HG03025 (cell line): ENCODE data around the gene USP7.
"Not testable (repeated sequence)": the region's sequence is repeated elsewhere in the genome, so short reads cannot be mapped to it uniquely, and the experiment has no call there.

Experiments used
- ATAC-seq: cut with Tn5 transposase; IDR thresholded peaks from one replicate; pipeline ENCODE4 v1.9.1; 2021; ENCODE audit warnings: mild to moderate bottlenecking, moderate library complexity; ENCODE audit not compliant: unreplicated experiment, low FRiP score

USP7 gene

DNA sequence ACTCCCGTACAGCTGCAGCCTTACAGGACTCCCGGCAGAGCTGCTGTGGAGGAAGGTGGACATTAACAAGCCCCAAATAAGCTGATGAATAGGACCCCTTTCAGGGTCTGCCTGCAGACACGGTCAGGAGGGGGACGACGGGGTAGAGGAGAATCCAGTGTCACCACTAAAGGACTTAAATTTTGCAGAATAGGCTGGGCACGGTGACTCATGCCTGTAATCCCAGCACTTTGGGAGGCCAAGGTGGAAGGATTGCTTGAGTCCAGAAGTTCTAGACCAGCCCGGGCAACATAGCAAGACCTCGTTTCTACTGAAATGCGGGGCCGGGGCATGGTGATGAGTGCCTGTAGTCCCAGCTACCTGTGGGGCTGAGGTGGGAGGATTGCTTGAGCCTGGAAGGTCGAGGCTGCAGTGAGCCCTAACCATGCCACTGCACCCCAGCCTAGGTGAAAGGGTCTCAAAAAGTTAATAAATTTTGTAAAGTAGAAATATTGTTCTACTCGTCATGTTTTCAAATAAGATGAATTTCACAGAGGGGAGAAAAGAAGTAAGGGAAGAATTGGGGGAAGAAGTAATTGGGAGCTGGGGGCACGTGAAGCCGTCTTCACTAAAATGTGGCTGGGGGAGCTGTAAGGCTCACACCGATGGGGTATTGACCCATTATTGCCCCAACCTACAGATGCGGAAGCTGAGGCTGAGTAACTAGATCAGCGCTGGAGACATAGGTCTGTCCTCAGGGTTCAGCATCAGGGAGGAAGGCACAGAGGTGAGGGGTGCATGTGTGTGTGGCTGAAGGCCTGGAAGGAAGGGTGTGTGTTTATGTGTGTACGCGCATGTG is 76.9 kb downstream of the USP7 start:
- ATAC-seq: no peak

DNA sequence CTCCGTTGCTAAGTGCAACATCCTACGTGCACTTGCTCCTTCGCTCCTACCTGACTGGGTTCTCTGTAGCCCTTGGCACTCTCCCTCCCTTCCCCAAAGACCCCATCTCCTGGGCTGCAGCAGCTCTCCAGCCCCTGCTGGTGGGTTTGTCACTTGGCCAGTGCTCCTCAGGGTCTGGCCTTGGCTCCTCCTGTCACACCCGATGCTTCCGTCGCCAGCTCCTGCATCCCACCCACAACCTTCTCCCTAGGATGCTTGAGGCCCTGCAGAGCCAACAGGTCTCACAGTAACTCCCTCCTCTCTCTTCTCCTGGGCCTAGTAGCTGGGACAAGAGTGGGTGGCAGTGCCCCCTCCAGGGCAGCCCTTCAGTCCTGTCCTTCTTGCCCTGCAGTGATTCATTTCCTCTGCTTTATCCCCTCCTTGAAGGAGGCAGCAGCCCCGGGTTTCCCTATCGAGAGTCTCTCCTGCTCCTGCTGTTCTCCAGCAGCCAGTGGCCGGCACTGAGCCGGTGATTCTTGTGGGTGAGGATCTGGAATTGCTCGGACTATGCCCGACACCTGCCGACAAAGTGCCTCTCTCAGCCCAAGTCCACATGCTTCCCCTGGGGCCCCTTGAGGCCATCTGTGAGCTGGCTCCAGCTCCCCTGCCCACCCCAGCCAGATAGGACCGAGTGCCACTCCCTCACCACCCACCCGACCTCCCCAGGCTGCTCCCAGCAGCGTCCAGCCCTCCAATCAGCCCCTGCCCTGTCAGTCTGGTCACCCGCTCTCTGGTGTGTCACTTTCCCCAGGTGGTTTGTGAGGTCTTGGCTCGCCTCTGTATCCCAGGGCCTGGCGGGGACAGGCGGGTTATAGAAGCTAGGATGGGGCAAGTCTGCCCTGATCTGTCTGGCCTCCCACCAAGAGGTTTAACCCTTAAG is 77.8 kb downstream of the USP7 start:
- ATAC-seq: no peak

GRCh38 chr16:8882725-8883377 is 80.9 kb downstream of the USP7 start:
- no peak for ATAC-seq

GRCh38 chr16:8882041-8882617 is 81.6 kb downstream of the USP7 start, which contains the start of gene LITAFD:
TSS of gene LITAFD (plus strand) at chr16:8882351. CDS start at chr16:8884356, 2,005 bp downstream.
- no peak for ATAC-seq

GRCh38 chr16:8880839-8881510 is 82.7 kb downstream of the USP7 start:
- no peak for ATAC-seq

DNA sequence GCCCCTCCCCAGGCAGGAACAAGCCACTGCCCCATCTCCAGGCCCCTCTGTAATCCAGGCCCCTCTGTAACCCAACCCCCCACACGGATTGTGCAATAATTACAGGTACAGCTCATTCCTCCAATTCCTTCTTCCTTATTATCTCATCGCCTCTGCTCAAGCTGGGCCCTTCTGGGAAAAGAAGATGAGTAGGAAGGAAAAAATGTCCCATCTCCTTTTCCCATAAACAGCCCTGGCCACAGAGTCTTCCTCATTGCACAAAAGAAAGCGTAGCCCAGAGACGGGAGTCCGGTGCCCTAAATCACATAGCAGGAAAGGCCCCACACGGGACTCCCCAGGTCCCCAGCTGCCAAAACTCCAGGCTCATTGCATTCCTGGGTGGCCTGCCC is 85.2 kb downstream of the USP7 start:
- no peak for ATAC-seq

DNA sequence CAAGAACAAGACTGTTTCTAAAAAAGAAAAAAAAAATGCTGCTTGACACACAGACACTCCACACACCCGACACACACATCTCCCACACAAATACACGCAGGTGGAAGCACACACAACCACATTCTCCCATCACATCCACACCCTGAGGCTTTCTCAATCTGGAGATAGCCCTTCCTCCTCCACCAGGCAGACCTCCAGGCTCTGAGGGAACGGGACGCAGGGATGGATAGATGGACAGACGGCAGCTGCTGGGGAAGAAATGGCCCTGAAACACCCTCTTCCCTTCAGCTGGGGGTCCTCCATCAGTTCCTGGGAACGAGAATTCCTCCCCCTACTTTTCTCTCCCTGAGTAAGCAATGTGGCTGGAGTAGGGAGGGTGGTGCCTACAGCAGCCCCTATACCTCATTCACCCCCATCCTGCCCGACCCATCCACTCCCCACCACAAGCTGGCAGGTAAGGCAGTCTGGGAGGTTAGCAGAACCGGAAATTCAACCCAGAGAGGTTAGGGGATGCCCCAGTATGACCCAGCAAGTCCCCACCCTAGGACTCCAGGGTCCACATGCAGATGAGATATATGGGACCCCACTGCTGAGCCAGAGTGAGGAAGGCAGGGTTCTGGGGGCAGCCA is 85.7 kb downstream of the USP7 start:
- no peak for ATAC-seq

DNA sequence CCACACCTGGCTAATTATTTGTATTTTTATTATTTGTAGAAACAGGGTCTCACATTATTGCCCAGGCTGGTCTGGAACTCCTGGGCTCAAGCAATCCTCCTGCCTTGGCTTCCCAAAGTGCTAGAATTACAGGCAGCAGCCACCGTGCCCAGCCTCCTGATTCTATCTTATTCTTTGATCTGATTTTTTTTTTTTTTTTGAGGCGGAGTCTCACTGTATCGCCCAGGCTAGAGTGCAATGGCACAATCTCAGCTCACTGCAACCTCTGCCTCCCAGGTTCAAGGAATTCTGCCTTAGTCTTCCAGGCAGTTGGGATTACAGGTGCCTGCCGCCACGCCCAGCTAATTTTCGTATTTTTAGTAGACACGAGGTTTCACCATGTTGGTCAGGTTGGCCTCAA is 88.4 kb downstream of the USP7 start:
- not testable (repeated sequence) for ATAC-seq

- ATAC-seq: no peak
Measured at GRCh38 chr16:8874388-8874787, 89.3 kb downstream of the USP7 start.

- ATAC-seq: not testable (repeated sequence)
Measured at GRCh38 chr16:8873866-8874195, 89.9 kb downstream of the USP7 start.

DNA sequence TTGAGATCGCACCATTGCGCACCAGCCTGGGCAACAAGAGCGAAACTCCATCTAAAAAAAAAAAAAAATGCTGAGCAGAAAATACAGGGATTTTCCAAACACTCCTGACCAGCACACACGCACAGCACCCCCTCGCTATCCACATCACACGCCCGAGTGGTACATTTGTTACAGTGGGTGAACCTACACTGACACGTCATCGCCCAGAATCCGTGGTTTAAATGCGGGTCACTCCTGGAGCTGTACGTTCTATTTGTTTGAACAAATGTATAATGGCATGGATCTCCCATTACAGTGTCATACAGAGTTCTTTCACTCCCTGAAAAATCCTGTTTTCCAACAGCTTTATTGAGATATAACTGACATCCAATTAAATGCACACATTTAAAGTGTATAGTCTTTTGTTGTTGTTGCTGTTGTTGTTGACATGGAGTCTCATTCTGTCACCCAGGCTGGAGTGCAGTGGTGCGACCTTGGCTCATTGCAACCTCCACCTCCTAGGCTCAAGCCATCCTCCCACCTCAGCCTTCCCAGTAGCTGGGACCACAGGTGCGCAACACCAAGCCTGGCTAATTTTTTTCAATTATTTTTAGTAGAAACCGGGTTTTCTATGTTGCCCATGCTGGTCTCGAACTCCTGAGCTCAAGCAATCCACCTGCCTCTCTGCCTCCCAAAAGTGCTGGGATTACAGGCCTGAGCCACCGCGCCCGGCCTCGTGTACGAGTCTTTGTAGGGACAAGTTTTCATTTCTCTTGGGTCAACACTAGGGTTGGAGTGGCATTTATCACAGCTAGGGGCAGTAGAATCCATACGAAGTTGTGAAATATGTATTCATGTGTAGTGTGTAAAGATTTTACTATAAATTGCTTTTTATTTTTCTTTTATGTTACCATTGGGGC is 90.5 kb downstream of the USP7 start:
- no peak for ATAC-seq

DNA sequence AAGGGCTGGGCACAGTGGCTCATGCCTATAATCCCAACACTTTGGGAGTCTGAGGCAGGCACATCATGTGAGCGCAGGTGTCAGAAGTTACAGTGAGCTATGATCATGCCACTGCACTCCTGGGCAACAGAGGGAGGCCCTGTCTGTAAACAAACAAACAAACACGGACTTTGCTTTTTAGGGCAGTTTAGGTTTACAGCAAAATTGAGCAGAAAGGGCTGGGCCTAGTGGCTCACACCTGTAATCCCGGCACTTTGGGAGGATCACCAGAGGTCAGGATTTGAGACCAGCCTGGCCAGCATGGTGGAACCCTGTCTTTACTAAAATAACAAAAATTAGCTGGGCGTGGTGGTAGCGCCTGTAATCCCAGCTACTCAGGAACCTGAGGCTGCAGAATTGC is 91.6 kb downstream of the USP7 start:
- no peak for ATAC-seq

GRCh38 chr16:8869988-8870241 is 93.8 kb downstream of the USP7 start:
- not testable (repeated sequence) for ATAC-seq

GRCh38 chr16:8869212-8869987 is 94.3 kb downstream of the USP7 start:
- ATAC-seq: no peak

DNA sequence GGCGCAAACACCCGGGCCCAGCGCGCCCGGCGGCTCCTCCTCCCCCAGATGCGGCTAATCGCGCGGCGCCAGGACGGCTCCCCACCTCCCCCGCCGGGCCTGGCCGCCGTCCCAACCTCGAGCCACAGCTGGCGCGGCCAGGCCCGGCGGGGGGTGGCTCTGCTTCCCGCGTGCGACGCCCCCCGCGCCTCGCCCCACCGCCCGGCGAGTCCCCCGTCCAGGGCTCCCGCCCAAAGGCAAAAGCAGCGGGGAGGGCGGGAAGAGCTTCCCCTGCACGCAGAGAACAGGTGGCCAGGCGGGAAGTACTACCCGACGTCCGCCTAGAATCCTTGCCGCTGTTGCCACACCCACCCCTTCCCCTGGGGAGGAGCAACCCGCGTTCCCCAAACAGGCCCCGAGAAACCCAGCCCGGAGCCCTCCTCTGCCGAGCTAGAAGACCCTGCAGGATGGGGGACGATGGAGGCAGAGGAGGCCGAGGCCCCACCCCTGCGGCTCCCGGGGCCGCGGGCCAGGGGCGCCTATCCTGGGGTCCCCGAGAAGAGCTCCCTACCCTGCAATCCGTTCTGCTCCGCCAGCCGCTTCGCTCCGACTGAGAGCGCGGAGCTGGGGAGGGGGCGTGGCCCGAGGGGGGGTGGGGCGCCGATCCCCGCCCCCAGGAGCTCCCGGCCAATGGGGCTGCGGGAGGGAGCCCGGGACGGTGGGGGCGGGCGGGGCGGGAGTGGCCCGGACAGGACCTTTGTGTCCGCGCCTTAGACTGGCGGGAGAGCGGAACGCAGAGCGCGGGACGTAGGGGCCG is 95.1 kb downstream of the USP7 start, which contains the start of gene CARHSP1:
Gene CARHSP1 (minus strand): TSS at position 591 of the 796 bp plus-strand sequence. CDS start 9,678 bp downstream, outside the sequence.
- peak; percentile 72 for ATAC-seq

- ATAC-seq: no peak
Measured at GRCh38 chr16:8867932-8868415, 95.7 kb downstream of the USP7 start.
